HG02571 (cell line): Measurements from ENCODE around the gene OR2L2.
"Not testable (repeated sequence)": the region's sequence is repeated elsewhere in the genome, so short reads cannot be mapped to it uniquely, and the experiment has no call there.

Source experiments
- ATAC-seq: cut with Tn5 transposase; IDR thresholded peaks from one replicate; pipeline ENCODE4 v1.9.1; 2021; ENCODE audit warnings: mild to moderate bottlenecking, moderate library complexity; ENCODE audit not compliant: unreplicated experiment

OR2L2 gene

GRCh38 chr1:248029770-248030169 is at the start of gene OR2L2:
Gene OR2L2 (plus strand): TSS chr1:248030070. CDS start chr1:248038268, 8,198 bp downstream.
- no peak for ATAC-seq

DNA sequence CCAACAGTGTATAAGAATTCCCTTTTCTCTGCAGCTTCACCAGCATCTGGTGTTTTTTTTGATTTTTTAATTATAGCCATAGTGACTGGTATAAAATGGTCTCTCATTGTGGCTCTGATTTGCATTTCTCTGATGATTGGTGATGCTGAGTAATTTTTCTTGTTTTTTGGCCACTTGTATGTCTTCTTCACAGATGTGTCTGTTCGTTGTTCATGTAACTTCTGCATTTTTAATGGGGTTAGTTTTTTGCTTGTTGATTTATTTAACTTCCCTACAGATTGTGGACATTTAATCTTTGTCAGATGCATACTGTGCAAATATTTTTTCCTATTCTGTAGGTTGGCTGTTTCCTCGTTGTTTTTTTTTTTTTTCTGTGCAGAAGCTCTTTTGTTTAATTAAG is 36.9 kb upstream of the OR2L2 start:
- no peak for ATAC-seq

GRCh38 chr1:247998811-247999210 is 31.1 kb upstream of the OR2L2 start:
- ATAC-seq = no peak

DNA sequence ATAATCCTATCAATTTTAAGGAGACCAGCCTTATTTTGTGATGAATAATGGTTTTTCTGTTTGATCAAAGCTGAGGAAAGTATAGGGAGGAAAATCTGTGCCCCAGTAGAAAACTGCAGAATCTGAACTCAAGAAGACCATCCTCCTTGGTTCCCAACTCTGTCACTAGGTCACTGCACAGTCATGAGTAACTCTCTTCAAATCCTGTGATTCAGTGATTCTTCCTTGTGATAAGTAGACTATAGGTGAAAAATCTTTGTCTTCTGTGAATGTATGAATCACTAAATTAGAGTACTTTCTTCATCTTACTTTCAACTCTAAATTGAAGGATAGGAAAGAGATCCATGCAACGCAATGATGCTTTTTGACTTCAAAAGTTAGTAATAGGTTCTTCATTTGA is 29.7 kb upstream of the OR2L2 start:
- no peak for ATAC-seq

- ATAC-seq = no peak
These were observed 22.1 kb upstream of the OR2L2 start for GRCh38 chr1:248007778-248008177.

DNA sequence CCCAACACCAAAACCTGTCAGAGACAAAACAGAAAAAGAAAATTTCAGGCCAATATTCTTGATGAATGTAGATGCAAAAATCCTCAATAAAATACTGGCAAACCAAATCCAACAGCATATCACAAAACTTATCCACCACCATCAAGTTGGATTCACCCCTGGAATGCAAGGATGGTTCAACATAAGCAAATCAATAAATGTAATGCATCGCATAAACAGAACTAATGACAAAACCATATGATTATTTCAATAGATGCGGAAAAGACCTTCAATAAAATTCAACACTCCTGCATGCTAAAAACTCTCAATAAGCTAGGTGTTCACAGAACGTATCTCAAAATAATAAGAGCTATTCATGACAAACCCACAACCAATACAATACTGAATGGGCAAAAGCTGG is 20.2 kb upstream of the OR2L2 start:
- ATAC-seq = no peak

- ATAC-seq = no peak
These were observed 16.6 kb upstream of the OR2L2 start, which contains the start of gene OR2L5 for GRCh38 chr1:248013229-248013710. Gene OR2L5 (plus strand): TSS chr1:248013660. CDS start chr1:248021948, 8,288 bp downstream.

DNA sequence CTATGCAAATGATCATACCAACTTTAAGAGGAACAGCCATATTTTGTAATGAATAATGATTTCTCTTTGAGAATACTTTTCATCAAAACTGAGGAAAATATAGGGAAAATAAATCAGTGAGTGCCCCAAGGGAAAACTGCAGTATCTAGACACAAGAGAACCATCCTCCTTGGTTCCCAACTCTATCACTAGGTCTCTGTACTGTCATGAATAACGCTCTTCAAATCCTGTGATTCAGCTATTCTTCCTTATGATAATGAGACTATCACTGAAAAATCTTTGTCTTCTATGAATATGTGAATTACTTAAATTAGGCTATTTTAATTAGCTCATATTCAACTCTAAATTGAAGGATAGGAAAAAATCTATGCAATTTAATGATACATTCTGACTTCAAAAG is 14.1 kb upstream of the OR2L2 start:
- ATAC-seq = no peak

- ATAC-seq = no peak
These were observed 15.3 kb downstream of the OR2L2 start for GRCh38 chr1:248045209-248045608.

DNA sequence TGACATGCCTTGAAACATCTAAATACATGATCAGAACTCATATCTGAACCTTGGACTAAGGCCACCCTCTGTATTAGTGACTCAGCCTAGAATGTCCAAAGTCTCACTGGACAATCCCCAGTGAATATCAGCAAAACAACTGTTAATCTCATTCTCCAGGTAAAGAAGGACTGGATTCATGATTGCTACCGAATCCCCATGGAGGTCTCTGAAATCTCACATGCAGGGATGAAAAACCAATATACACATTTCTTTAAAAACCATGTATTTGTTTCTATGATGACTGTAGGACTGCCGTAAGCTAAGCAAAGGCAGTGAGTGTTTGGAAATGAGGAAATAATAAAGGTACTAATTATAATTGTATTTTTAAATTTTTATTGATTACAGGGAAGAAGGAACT is 16.7 kb downstream of the OR2L2 start, which contains the start of gene OR2L3:
TSS of gene OR2L3 (plus strand) at position 301 of the 400 bp plus-strand sequence. CDS start 13,846 bp downstream, outside the sequence.
- no peak for ATAC-seq

- no peak for ATAC-seq
These were observed 17.1 kb downstream of the OR2L2 start for GRCh38 chr1:248047008-248047407.

GRCh38 chr1:248054671-248055070 is 24.8 kb downstream of the OR2L2 start:
- ATAC-seq = no peak

DNA sequence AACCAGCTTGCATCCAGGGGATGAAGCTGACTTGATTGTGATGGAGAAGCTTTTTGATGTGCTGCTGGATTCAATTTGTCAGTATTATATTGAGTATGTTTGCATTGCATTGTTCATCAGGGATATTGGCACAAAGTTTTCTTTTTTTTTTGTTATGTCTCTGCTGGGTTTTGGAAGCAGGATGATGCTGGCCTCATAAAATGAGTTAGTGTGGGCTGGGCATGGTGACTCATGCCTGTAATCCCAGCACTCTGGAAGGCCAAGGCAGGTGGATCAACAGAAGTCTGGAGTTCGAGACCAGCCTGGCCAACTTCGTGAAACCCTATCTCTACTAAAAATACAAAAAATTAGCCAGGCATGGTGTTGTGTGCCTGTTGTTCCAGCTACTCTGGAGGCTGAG is 25.4 kb downstream of the OR2L2 start:
- no peak for ATAC-seq

GRCh38 chr1:248065071-248065470 is 35.2 kb downstream of the OR2L2 start:
- ATAC-seq = no peak

GRCh38 chr1:248065604-248066003 is 35.7 kb downstream of the OR2L2 start:
- no peak for ATAC-seq

- not testable (repeated sequence) for ATAC-seq
These were observed 54.0 kb downstream of the OR2L2 start for GRCh38 chr1:248083864-248084263.
